HepG2 (cell line): ENCODE results near the gene SRP68. TPM values are rescaled to one million over a fixed set of nuclear protein-coding genes. Genes with fewer than 3 reads are reported as not detected.

Experiments used
- ATAC-seq: fragments of 200-7000 bp; cut with Tn5 transposase; 3 replicates; pipeline ENCODE4 v1.9.1; 2020; ENCODE audit warnings: mild to moderate bottlenecking, moderate library complexity
- BruUV-seq: library from RNA; stranded (reverse); fragments of 400-500 nt; replicated peaks from 2 replicates; lab custom pipeline; 2021; lab: Mats Ljungman, UMichigan
- CTCF ChIA-PET: fragments of 300-600 bp; formaldehyde crosslinking; extraction: SDS; loops from one replicate; lab custom pipeline; 2021; ENCODE audit warnings: low total read pairs, inconsistent platforms, low intra/inter-chr PET ratio; lab: Yijun Ruan, JAX
- POLR2A ChIA-PET: fragments of 350-600 bp; sonication (Branson Sonifier 250); formaldehyde crosslinking; loops from one replicate; lab custom pipeline; 2020; ENCODE audit warnings: antibody characterized with exemption, inconsistent platforms; lab: Yijun Ruan, JAX
- DNase-seq: peaks from one replicate; pipeline ENCODE4 v3.0.0-alpha.2; 2015; ENCODE audit warnings: low spot score
- FAIRE-seq: peaks from 3 replicates; lab custom pipeline; 2011; peaks lifted over from hg19 to GRCh38; lab: Jason Lieb, UNC
- H2AFZ ChIP-seq: one replicate; pipeline ENCODE4 v1.6.1; 2011; ENCODE audit warnings: low read length, inconsistent platforms
- H3K27ac ChIP-seq: fragments of 300-600 bp; 3 replicates; pipeline ENCODE4 v1.8.0; 2011; ENCODE audit warnings: mixed run types, mild to moderate bottlenecking, mixed read lengths, low read length, inconsistent platforms; ENCODE audit not compliant: insufficient read depth; ENCODE audit errors: extremely low read length
- H3K27me3 ChIP-seq, 2 experiments: fragments of 200-600 bp in 1 of 2; 2 replicates in 1 of 2; 3 replicates in 1 of 2; pipeline versions ENCODE4 v1.6.0 to v1.8.0; 2011; ENCODE audit warnings: low read length in 2 of 2, mild to moderate bottlenecking in 2 of 2, moderate library complexity in 2 of 2, inconsistent platforms in 1 of 2; ENCODE audit not compliant: insufficient read depth in 2 of 2, control insufficient read depth in 1 of 2
- H3K36me3 ChIP-seq, 2 experiments: fragments of 200-600 bp in 1 of 2; replicated peaks in 1 of 2; 2 replicates in 1 of 2; 3 replicates in 1 of 2; pipeline versions ENCODE4 v1.5.1 to v1.8.0; 2011; ENCODE audit warnings: low read length in 2 of 2, inconsistent platforms in 1 of 2; ENCODE audit not compliant: insufficient read depth in 2 of 2, control insufficient read depth in 1 of 2
- H3K4me1 ChIP-seq: 2 replicates; pipeline ENCODE4 v1.5.1; 2012; ENCODE audit warnings: low read length, inconsistent platforms; ENCODE audit not compliant: insufficient read depth
- H3K4me2 ChIP-seq: 2 replicates; pipeline ENCODE4 v1.6.0; 2011; ENCODE audit warnings: low read depth, low read length, inconsistent platforms
- H3K4me3 ChIP-seq, 3 experiments: fragments of 200-600 bp in 1 of 3; sonication (generic), shearing (Covaris generic) in 1 of 3; replicated peaks in 1 of 3; 2 replicates each; pipeline ENCODE4 v1.5.1; 2011 to 2016; ENCODE audit warnings: low read length in 3 of 3, inconsistent platforms in 2 of 3, low read depth in 2 of 3, mild to moderate bottlenecking in 2 of 3, control low read depth in 1 of 3, mixed read lengths in 1 of 3; ENCODE audit not compliant: insufficient read depth in 1 of 3
- H3K79me2 ChIP-seq: one replicate; pipeline ENCODE4 v1.6.1; 2011; ENCODE audit warnings: low read length, inconsistent platforms; ENCODE audit not compliant: insufficient read depth
- H3K9ac ChIP-seq: 2 replicates; pipeline ENCODE4 v1.6.0; 2011; ENCODE audit warnings: mild to moderate bottlenecking, low read depth, low read length, inconsistent platforms; ENCODE audit not compliant: insufficient read depth
- H3K9me3 ChIP-seq: 2 replicates; pipeline ENCODE4 v1.5.1; 2012; ENCODE audit warnings: mild to moderate bottlenecking, low read length
- H4K20me1 ChIP-seq: 2 replicates; pipeline ENCODE4 v1.6.0; 2011; ENCODE audit warnings: inconsistent platforms, mild to moderate bottlenecking, low read length, moderate library complexity; ENCODE audit not compliant: insufficient read depth
- GTF2F1 ChIP-seq: fragments of 150-350 bp; IDR thresholded peaks from 2 replicates; pipeline ENCODE4 v1.6.1; 2014; ENCODE audit warnings: low read length
- HMGA1 ChIP-seq: sonication (generic); formaldehyde crosslinking; conservative IDR thresholded peaks from 2 replicates; pipeline ENCODE4 v1.4.0; 2020; ENCODE audit warnings: missing genetic modification reagents
- NR1H2 ChIP-seq: sonication (generic); formaldehyde crosslinking; IDR thresholded peaks from 2 replicates; pipeline ENCODE4 v1.8.1; 2022; ENCODE audit warnings: low read depth, missing genetic modification reagents, borderline replicate concordance
- PHF21A ChIP-seq: sonication (generic); formaldehyde crosslinking; IDR thresholded peaks from 2 replicates; pipeline ENCODE4 v1.5.0; 2020; ENCODE audit warnings: mild to moderate bottlenecking, missing genetic modification reagents
- SP1 ChIP-seq, 2 experiments: fragments of 450-650 bp in 1 of 2; sonication (generic) in 1 of 2; formaldehyde crosslinking in 1 of 2; IDR thresholded peaks; 2 replicates each; pipeline versions ENCODE4 v1.4.0 to v1.6.1; 2016 to 2020; ENCODE audit warnings: missing genetic modification reagents in 1 of 2
- SRF ChIP-seq: IDR thresholded peaks from 2 replicates; pipeline ENCODE4 v1.6.1; 2011; ENCODE audit warnings: mild to moderate bottlenecking, low read depth, low read length, moderate library complexity
- TFAP4 ChIP-seq: sonication (generic); IDR thresholded peaks from 2 replicates; pipeline ENCODE4 v1.6.1; 2016; ENCODE audit warnings: low read depth, borderline replicate concordance
- ZEB1 ChIP-seq: IDR thresholded peaks from 2 replicates; pipeline ENCODE4 v1.6.1; 2012; ENCODE audit warnings: mild to moderate bottlenecking, low read depth, inconsistent platforms; ENCODE audit not compliant: insufficient replicate concordance
- ZHX2 ChIP-seq, 2 experiments: sonication (generic) in 1 of 2; formaldehyde crosslinking in 1 of 2; IDR thresholded peaks; 2 replicates each; pipeline versions ENCODE4 v1.6.1 to v1.9.0; 2014 to 2022; ENCODE audit warnings: antibody characterized with exemption in 1 of 2, borderline replicate concordance in 1 of 2, inconsistent platforms in 1 of 2, low read depth in 1 of 2, missing genetic modification reagents in 1 of 2
- ZNF350 ChIP-seq: sonication (generic); formaldehyde crosslinking; IDR thresholded peaks from 2 replicates; pipeline ENCODE4 v1.4.0; 2020; ENCODE audit warnings: mild to moderate bottlenecking, low read depth, missing genetic modification reagents, borderline replicate concordance
- WGBS: methylation state at CpG from one replicate; pipeline ENCODE4 v1.1.6; 2017; ENCODE audit warnings: low lambda C conversion rate; 5-methylcytosine and 5-hydroxymethylcytosine counted together
- in situ Hi-C: cut with HindIII; loops from 2 replicates; pipeline ENCODE4 v1.10.0; 2017; ENCODE audit warnings: low pct_unique_long_range_greater_than_20kb; ENCODE audit not compliant: extremely low pct_ligation_motif_present
- intact Hi-C: fragments of 100-400 bp; cut with micrococcal nuclease; formaldehyde crosslinking; loops from one replicate; pipeline ENCODE4 v1.10.0; 2022; ENCODE audit not compliant: unreplicated experiment
- polyA plus RNA-seq, 8 experiments: library from polyadenylated mRNA; depleted of rRNA in 3 of 8; stranded (reverse) in 7 of 8; unstranded in 1 of 8; fragments of >200 nt; fragmentation: Illumina TruSeq in 4 of 8; extraction: Trizol in 4 of 8; gene quantifications; 2 replicates each; pipeline versions ENCODE4 v1.2.1 to v1.2.3, GENCODE V29; 2011 to 2016; ENCODE audit warnings: low read depth in 4 of 8, missing spikeins in 1 of 8, mixed read lengths in 1 of 8; ENCODE audit not compliant: insufficient read depth in 1 of 8
- total RNA-seq, 5 experiments: library from RNA; depleted of rRNA; stranded (reverse); fragments of >200 nt; fragmentation: Illumina TruSeq; extraction: Trizol; gene quantifications; 2 replicates each; pipeline ENCODE4 v1.2.3, GENCODE V29; 2016; ENCODE audit warnings: low read depth in 1 of 5
- TF ChIP-seq, protein P1 (sequence below): sonication (generic); formaldehyde crosslinking; IDR thresholded peaks from 2 replicates; pipeline ENCODE4 v1.4.0; 2020; ENCODE audit warnings: mild to moderate bottlenecking, low read depth, missing genetic modification reagents

Gene SRP68
- total and polyA plus RNA-seq, 2 of the 13 experiments (the other 11 are each of a cell fraction or from before 2014, with no cell fraction given): 39.8 to 74.3 TPM

GRCh38 chr17:76085731-76086366, 13.5 kb upstream of the SRP68 start (continued):
- no peak for TF ChIP-seq SP1 (IDR thresholded peaks at IDR 0.05)
- TF ChIP-seq SP1 (CRISPR knock-in tag; IDR thresholded peaks at IDR 0.05): no peak
- TF ChIP-seq ZNF350 (CRISPR knock-in tag): no peak
- no peak for TF ChIP-seq PHF21A

DNA sequence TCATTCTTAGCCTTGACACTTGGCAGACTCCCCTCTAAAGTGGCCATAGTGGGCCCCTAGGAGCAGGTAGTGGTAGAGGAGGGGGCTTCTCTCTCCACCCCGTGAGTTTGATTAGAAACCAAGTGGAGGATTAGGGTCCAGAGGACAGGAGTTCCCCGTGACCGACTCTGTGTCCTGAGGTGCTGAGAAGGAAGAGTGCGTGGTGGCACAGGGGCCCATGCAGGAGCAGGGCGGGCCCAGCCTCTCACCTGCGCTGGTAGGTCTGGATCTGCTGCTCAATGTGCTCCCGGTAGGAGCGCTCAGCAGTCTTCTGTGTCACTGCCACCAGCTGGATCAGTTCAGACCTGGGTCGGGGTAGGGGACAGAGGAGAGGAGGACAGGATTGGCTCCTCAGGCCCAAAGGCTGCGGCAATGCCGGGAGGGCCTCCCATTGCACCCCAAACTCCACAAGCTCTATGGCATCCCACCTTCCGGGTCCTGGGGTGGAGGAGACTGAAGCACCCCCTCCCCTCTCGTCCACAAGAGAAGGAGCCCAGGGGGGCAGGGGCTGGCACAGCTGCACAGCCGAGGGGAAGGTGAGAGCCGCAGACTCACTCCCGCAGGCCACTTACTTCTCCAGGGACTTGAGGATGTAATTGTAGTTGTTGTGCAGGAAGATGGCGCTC, 12.9 kb upstream of the SRP68 start:
- Histone ChIP-seq H4K20me1 (0 out of 2 replicates have a peak, but pooled peaks cover 8% of the 10 kb centered on the region), H2AFZ (no peak overlapping the region), H3K4me1 (no peaks in the 10 kb centered on the region), H3K4me3 (no peak overlapping the region), H3K79me2 (no peaks in the 10 kb centered on the region), H3K27ac (no peak overlapping the region), H3K36me3 (peaks cover 50 to 61% of the 10 kb centered on the region in 2 experiments; a peak in 4 of 5 replicates), H3K4me2 (no peak overlapping the region), H3K27me3 (no peaks in the 10 kb centered on the region), H3K9me3 (no peaks in the 10 kb centered on the region), H3K9ac (no peak overlapping the region)
- in situ Hi-C loops: no loop called here
- ChIA-PET POLR2A (no interaction called here), CTCF (no interaction called here)
- intact Hi-C loops: no loop called here
- no peak for DNase-seq
- no peak for ATAC-seq
- BruUV-seq: no TSS peak
- 92% methylated on average over 16 of the region's 17 CpGs for WGBS
- FAIRE-seq: no peak
- no peak for TF ChIP-seq SRF
- TF ChIP-seq GTF2F1: no peak
- no peak for TF ChIP-seq ZHX2 (IDR thresholded peaks at IDR 0.05; ENCODE audit: low read depth)
- no peak for TF ChIP-seq ZHX2 (CRISPR knock-in tag; IDR thresholded peaks at IDR 0.05; ENCODE audit: borderline replicate concordance)
- no peak for TF ChIP-seq TFAP4
- no peak for TF ChIP-seq ZEB1
- TF ChIP-seq NR1H2 (CRISPR knock-in tag): no peak
- TF ChIP-seq, protein P1, sequence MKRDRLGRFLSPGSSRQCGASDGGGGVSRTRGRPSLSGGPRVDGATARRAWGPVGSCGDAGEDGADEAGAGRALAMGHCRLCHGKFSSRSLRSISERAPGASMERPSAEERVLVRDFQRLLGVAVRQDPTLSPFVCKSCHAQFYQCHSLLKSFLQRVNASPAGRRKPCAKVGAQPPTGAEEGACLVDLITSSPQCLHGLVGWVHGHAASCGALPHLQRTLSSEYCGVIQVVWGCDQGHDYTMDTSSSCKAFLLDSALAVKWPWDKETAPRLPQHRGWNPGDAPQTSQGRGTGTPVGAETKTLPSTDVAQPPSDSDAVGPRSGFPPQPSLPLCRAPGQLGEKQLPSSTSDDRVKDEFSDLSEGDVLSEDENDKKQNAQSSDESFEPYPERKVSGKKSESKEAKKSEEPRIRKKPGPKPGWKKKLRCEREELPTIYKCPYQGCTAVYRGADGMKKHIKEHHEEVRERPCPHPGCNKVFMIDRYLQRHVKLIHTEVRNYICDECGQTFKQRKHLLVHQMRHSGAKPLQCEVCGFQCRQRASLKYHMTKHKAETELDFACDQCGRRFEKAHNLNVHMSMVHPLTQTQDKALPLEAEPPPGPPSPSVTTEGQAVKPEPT (CRISPR knock-in tag): no peak
- TF ChIP-seq HMGA1 (CRISPR knock-in tag): no peak
